NT2/D1 (cell line): ENCODE results near the gene MBP.

Experiments
- DNase-seq: peaks from one replicate; pipeline ENCODE4 v3.0.0-alpha.2; 2011; ENCODE audit warnings: low read depth, low spot score
- H3K27me3 ChIP-seq: 2 replicates; pipeline ENCODE4 v1.6.0; 2011; ENCODE audit warnings: mild to moderate bottlenecking; ENCODE audit not compliant: insufficient read length, insufficient read depth
- H3K36me3 ChIP-seq: 2 replicates; pipeline ENCODE4 v1.6.1; 2011; ENCODE audit warnings: mild to moderate bottlenecking, low read length, mixed read lengths; ENCODE audit not compliant: insufficient read depth, insufficient read length
- H3K4me1 ChIP-seq: 2 replicates; pipeline ENCODE4 v1.5.1; 2011; ENCODE audit not compliant: insufficient read depth, insufficient read length
- H3K4me3 ChIP-seq: 2 replicates; pipeline ENCODE4 v1.5.1; 2011; ENCODE audit warnings: low read depth; ENCODE audit not compliant: insufficient read length
- H3K9ac ChIP-seq: 2 replicates; pipeline ENCODE4 v1.6.0; 2011; ENCODE audit warnings: low read depth; ENCODE audit not compliant: insufficient read length
- H3K9me3 ChIP-seq: 2 replicates; pipeline ENCODE4 v1.5.1; 2011; ENCODE audit warnings: mild to moderate bottlenecking, low read length; ENCODE audit not compliant: insufficient read depth
- SUZ12 ChIP-seq: IDR thresholded peaks from 2 replicates; pipeline ENCODE4 v1.6.1; 2011; ENCODE audit not compliant: insufficient read length, insufficient read depth; ENCODE audit errors: extremely low read depth
- YY1 ChIP-seq: IDR thresholded peaks from 2 replicates; pipeline ENCODE4 v1.6.1; 2011; ENCODE audit not compliant: insufficient read length, insufficient read depth
- ZNF274 ChIP-seq: IDR thresholded peaks from 2 replicates; pipeline ENCODE4 v1.6.1; 2011; ENCODE audit warnings: mild to moderate bottlenecking, low read depth, low read length

Gene MBP

GRCh38 chr18:77108001-77108692, 24.4 kb downstream of the MBP start:
- H3K36me3 ChIP-seq = no peaks in the 10 kb centered on the region
- H3K4me1 ChIP-seq = peaks cover 4% of the 10 kb centered on the region
- H3K27me3 ChIP-seq = no peaks in the 10 kb centered on the region
- no peaks in the 10 kb centered on the region for H3K9me3 ChIP-seq
- DNase-seq = no peak
- TF ChIP-seq YY1 (no peak), ZNF274 (no peak), SUZ12 (no peak)
- H3K9ac ChIP-seq = no peak overlapping the region
- H3K4me3 ChIP-seq = no peak overlapping the region

GRCh38 chr18:77107292-77107691, 25.3 kb downstream of the MBP start:
- DNase-seq = no peak
- peaks cover 4% of the 10 kb centered on the region for H3K4me1 ChIP-seq
- TF ChIP-seq YY1 (no peak), ZNF274 (no peak), SUZ12 (no peak)
- no peaks in the 10 kb centered on the region for H3K27me3 ChIP-seq
- no peaks in the 10 kb centered on the region for H3K9me3 ChIP-seq
- H3K4me3 ChIP-seq = no peak overlapping the region
- no peaks in the 10 kb centered on the region for H3K36me3 ChIP-seq
- H3K9ac ChIP-seq = no peak overlapping the region

GRCh38 chr18:77106331-77106730, 26.3 kb downstream of the MBP start:
- TF ChIP-seq SUZ12 (no peak), YY1 (no peak), ZNF274 (no peak)
- Histone ChIP-seq H3K4me3 (no peak overlapping the region), H3K4me1 (peaks cover 3% of the 10 kb centered on the region), H3K9ac (no peak overlapping the region), H3K36me3 (no peaks in the 10 kb centered on the region), H3K9me3 (no peaks in the 10 kb centered on the region), H3K27me3 (no peaks in the 10 kb centered on the region)
- no peak for DNase-seq

GRCh38 chr18:77105680-77106079, 26.9 kb downstream of the MBP start:
- no peak for DNase-seq
- Histone ChIP-seq H3K9me3 (no peaks in the 10 kb centered on the region), H3K4me1 (peaks cover 4% of the 10 kb centered on the region), H3K9ac (no peak overlapping the region), H3K27me3 (no peaks in the 10 kb centered on the region), H3K36me3 (no peaks in the 10 kb centered on the region), H3K4me3 (no peak overlapping the region)
- TF ChIP-seq YY1 (no peak), SUZ12 (no peak), ZNF274 (no peak)

GRCh38 chr18:77105028-77105427, 27.6 kb downstream of the MBP start:
- Histone ChIP-seq H3K27me3 (no peaks in the 10 kb centered on the region), H3K36me3 (no peaks in the 10 kb centered on the region), H3K9ac (no peak overlapping the region), H3K4me1 (peaks cover 4% of the 10 kb centered on the region), H3K9me3 (no peaks in the 10 kb centered on the region), H3K4me3 (no peak overlapping the region)
- TF ChIP-seq ZNF274 (no peak), SUZ12 (no peak), YY1 (no peak)
- DNase-seq = no peak

GRCh38 chr18:77103991-77104531, 28.5 kb downstream of the MBP start:
- no peak for TF ChIP-seq ZNF274
- Histone ChIP-seq H3K4me1 (peaks cover 4% of the 10 kb centered on the region), H3K9ac (no peak overlapping the region), H3K9me3 (no peaks in the 10 kb centered on the region), H3K4me3 (no peak overlapping the region), H3K36me3 (no peaks in the 10 kb centered on the region), H3K27me3 (no peaks in the 10 kb centered on the region)
- no peak for DNase-seq

GRCh38 chr18:77103187-77103850, 29.3 kb downstream of the MBP start:
- H3K9me3 ChIP-seq = no peaks in the 10 kb centered on the region
- DNase-seq = no peak
- no peak for TF ChIP-seq YY1
- no peak for TF ChIP-seq ZNF274
- no peak for TF ChIP-seq SUZ12
- no peak overlapping the region for H3K9ac ChIP-seq
- peaks cover 5% of the 10 kb centered on the region for H3K4me1 ChIP-seq
- H3K36me3 ChIP-seq = no peaks in the 10 kb centered on the region
- H3K27me3 ChIP-seq = no peaks in the 10 kb centered on the region
- H3K4me3 ChIP-seq = no peak overlapping the region
